ENCODE measurements around the gene PLA2R1. TPM values are rescaled to one million over a fixed set of nuclear protein-coding genes. Genes with fewer than 3 reads are reported as not detected.

The PLA2R1 gene
- polyA plus RNA-seq, 2 of the 4 experiments (the other 2 are of a cell fraction) = 3.3 to 6.8 TPM

DNA sequence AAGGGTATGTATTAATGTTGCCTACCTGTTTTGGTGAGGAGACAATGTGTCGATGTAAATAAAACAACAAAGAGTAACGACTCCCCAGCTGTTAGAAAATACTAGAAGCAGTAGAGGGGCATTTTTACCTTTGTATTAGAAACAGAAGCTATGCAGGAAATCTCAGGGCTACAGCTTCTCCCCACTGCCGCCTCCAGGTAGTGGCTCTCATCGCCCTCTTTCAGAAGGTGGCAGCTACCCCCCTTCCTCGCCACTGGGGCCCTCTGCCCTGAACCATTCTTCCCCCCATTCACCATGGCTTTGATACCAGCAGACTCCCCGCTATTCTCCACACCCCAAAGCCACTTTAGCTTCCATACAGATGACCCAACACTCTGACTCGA lies 6.7 kb downstream of the PLA2R1 start:
- Histone ChIP-seq H3K4me1 (no peaks in the 10 kb centered on the region), H3K9me3 (no peaks in the 10 kb centered on the region), H3K4me3 (no peak overlapping the region), H3K4me2 (no peak overlapping the region), H3K27ac (no peak overlapping the region)
- ChIA-PET CTCF (interaction anchor here (1.0 to 2.0 kb wide), 4 partner anchors 9 to 19 kb away, joined by 3 to 4 read pairs (median 3); no protein-coding TSS in a partner anchor), POLR2A (no interaction called here)
- DNase-seq (ENCODE audit: low read depth in 1 of 2, low spot score in 1 of 2) = no peak
- TF ChIP-seq NFE2L2 (conservative IDR thresholded peaks at IDR 0.05; ENCODE audit: low read length) (no peak), RARB (CRISPR knock-in tag; IDR thresholded peaks at IDR 0.05) (no peak), CBX8 (IDR thresholded peaks at IDR 0.05) (no peak), TP53 (CRISPR knock-in tag; IDR thresholded peaks at IDR 0.05) (no peak), HMGXB4 (CRISPR knock-in tag; IDR thresholded peaks at IDR 0.05; ENCODE audit: borderline replicate concordance) (no peak), TFCP2L1 (CRISPR knock-in tag; IDR thresholded peaks at IDR 0.05) (no peak), CBX2 (IDR thresholded peaks at IDR 0.05; ENCODE audit: borderline replicate concordance, low read depth) (no peak), POLR2AphosphoS2 (conservative IDR thresholded peaks at IDR 0.05; ENCODE audit: low read length) (no peak), FOSB (CRISPR knock-in tag; IDR thresholded peaks at IDR 0.05) (no peak), CHD4 (IDR thresholded peaks at IDR 0.05; ENCODE audit: borderline replicate concordance) (no peak), ATOH8 (CRISPR knock-in tag; IDR thresholded peaks at IDR 0.05; ENCODE audit: low read depth) (no peak), ZSCAN20 (CRISPR knock-in tag; IDR thresholded peaks at IDR 0.05) (no peak), HES2 (IDR thresholded peaks at IDR 0.05) (no peak), HOXB5 (CRISPR knock-in tag; IDR thresholded peaks at IDR 0.05) (no peak), RAD21 (conservative IDR thresholded peaks at IDR 0.05 in 1 of 2, IDR thresholded peaks at IDR 0.05 in 1 of 2) (no peak), NR3C1 (IDR thresholded peaks at IDR 0.05) (no peak)
- TF ChIP-seq, protein P1, sequence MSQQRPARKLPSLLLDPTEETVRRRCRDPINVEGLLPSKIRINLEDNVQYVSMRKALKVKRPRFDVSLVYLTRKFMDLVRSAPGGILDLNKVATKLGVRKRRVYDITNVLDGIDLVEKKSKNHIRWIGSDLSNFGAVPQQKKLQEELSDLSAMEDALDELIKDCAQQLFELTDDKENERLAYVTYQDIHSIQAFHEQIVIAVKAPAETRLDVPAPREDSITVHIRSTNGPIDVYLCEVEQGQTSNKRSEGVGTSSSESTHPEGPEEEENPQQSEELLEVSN (IDR thresholded peaks at IDR 0.05; ENCODE audit: borderline replicate concordance, low read depth) = no peak
- TF ChIP-seq, protein P2, sequence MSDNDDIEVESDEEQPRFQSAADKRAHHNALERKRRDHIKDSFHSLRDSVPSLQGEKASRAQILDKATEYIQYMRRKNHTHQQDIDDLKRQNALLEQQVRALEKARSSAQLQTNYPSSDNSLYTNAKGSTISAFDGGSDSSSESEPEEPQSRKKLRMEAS (IDR thresholded peaks at IDR 0.05) = no peak
- no peak for FAIRE-seq
- 84% methylated on average over 7 of the region's 7 CpGs for WGBS (ENCODE audit: missing lambda C conversion rate)
- ATAC-seq = no peak

GRCh38 chr2:160054984-160055725 lies 7.3 kb downstream of the PLA2R1 start:
- POLR2A ChIA-PET = no interaction called here
- 79% methylated on average over 7 of the region's 7 CpGs for WGBS (ENCODE audit: missing lambda C conversion rate)
- CTCF ChIA-PET = interaction anchor here (1.0 to 2.0 kb wide), 5 partner anchors 8 to 21 kb away, joined by 3 to 4 read pairs (median 3); no protein-coding TSS in a partner anchor
- no peak overlapping the region for H3K4me3 ChIP-seq
- DNase-seq (ENCODE audit: low read depth in 1 of 2, low spot score in 1 of 2) (no peak), FAIRE-seq (no peak), ATAC-seq (no peak)
- H3K4me1 ChIP-seq = no peaks in the 10 kb centered on the region
- no peak overlapping the region for H3K27ac ChIP-seq
- TF ChIP-seq RNF2 (IDR thresholded peaks at IDR 0.05; ENCODE audit: borderline replicate concordance, low read depth) (no peak), POLR2A (IDR thresholded peaks at IDR 0.05; ENCODE audit: low read length) (no peak), EP300 (IDR thresholded peaks at IDR 0.05) (no peak), KDM1A (IDR thresholded peaks at IDR 0.05; ENCODE audit: low read depth) (no peak), HOXB13 (CRISPR knock-in tag; IDR thresholded peaks at IDR 0.05; ENCODE audit: low read depth) (no peak), PHF8 (IDR thresholded peaks at IDR 0.05; ENCODE audit: borderline replicate concordance, low read depth) (no peak), MYC (IDR thresholded peaks at IDR 0.05; ENCODE audit: borderline replicate concordance, low read length) (no peak), CBX8 (IDR thresholded peaks at IDR 0.05) (no peak), RCOR1 (IDR thresholded peaks at IDR 0.05; ENCODE audit: low read depth, low read length) (no peak), RARB (CRISPR knock-in tag; IDR thresholded peaks at IDR 0.05) (no peak), FOSB (CRISPR knock-in tag; IDR thresholded peaks at IDR 0.05) (no peak), ZSCAN20 (CRISPR knock-in tag; IDR thresholded peaks at IDR 0.05) (no peak)
- TF ChIP-seq, protein P3, sequence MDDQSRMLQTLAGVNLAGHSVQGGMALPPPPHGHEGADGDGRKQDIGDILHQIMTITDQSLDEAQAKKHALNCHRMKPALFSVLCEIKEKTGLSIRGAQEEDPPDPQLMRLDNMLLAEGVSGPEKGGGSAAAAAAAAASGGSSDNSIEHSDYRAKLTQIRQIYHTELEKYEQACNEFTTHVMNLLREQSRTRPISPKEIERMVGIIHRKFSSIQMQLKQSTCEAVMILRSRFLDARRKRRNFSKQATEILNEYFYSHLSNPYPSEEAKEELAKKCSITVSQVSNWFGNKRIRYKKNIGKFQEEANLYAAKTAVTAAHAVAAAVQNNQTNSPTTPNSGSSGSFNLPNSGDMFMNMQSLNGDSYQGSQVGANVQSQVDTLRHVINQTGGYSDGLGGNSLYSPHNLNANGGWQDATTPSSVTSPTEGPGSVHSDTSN (IDR thresholded peaks at IDR 0.05) = no peak
- no peaks in the 10 kb centered on the region for H3K9me3 ChIP-seq
- H3K4me2 ChIP-seq = no peak overlapping the region

Data from A549 (cell line).